Upper lobe of right lung (tissue), 1 donor: ENCODE results near the gene CSMD2. TPM values are rescaled to one million over a fixed set of nuclear protein-coding genes. Genes with fewer than 3 reads are reported as not detected.

Experiments used
- ATAC-seq: fragments of 200-7000 bp; cut with Tn5 transposase; one replicate; pipeline ENCODE4 v1.9.1; 2020; ENCODE audit warnings: mild to moderate bottlenecking, moderate library complexity
- DNase-seq: peaks from one replicate; pipeline ENCODE4 v3.0.0-alpha.2; 2020
- H3K27ac ChIP-seq: fragments of 200-600 bp; one replicate; pipeline ENCODE4 v1.8.0; 2022
- H3K27me3 ChIP-seq: fragments of 200-600 bp; one replicate; pipeline ENCODE4 v1.8.0; 2022; ENCODE audit warnings: mild to moderate bottlenecking
- H3K36me3 ChIP-seq: fragments of 200-600 bp; one replicate; pipeline ENCODE4 v1.8.0; 2022
- H3K4me1 ChIP-seq: fragments of 200-600 bp; one replicate; pipeline ENCODE4 v1.8.0; 2022
- H3K4me3 ChIP-seq: fragments of 200-600 bp; one replicate; pipeline ENCODE4 v1.8.0; 2022; ENCODE audit warnings: mild to moderate bottlenecking
- H3K9me3 ChIP-seq: fragments of 200-600 bp; one replicate; pipeline ENCODE4 v1.8.0; 2022
- CTCF ChIP-seq: fragments of 200-600 bp; IDR thresholded peaks from one replicate; pipeline ENCODE4 v1.8.0; 2022; ENCODE audit warnings: antibody characterized with exemption
- intact Hi-C: fragments of 100-400 bp; cut with DNase I; formaldehyde crosslinking; loops from one replicate; pipeline ENCODE4 v1.11.0; 2022
- total RNA-seq: library from RNA; stranded (reverse); fragmentation: NEBNext Ultra II Directional; extraction: Animal tissue kit (Norgen Biotek cat#: 25700); gene quantifications from one replicate; pipeline ENCODE4 v1.2.1, GENCODE V29; 2021
- donor health status: DM: no; HTN: yes; CAD: no; lungs with severe emphysema.

Gene CSMD2
- total RNA-seq, 1 donor from 2014 or later, result 0.67 TPM

- no peak for TF ChIP-seq CTCF
- no peaks in the 10 kb centered on the region for H3K36me3 ChIP-seq
- H3K9me3 ChIP-seq, result no peaks in the 10 kb centered on the region
- ATAC-seq, result no peak
- intact Hi-C loops, result no loop called here
- H3K27me3 ChIP-seq, result peaks cover 9% of the 10 kb centered on the region
- H3K4me3 ChIP-seq, result no peak overlapping the region
- no peaks in the 10 kb centered on the region for H3K4me1 ChIP-seq
- H3K27ac ChIP-seq, result no peak overlapping the region
- no peak for DNase-seq
These were observed 292.8 kb downstream of the CSMD2 start for GRCh38 chr1:33872275-33872674.

- Histone ChIP-seq H3K4me1 (no peaks in the 10 kb centered on the region), H3K9me3 (no peaks in the 10 kb centered on the region), H3K36me3 (no peaks in the 10 kb centered on the region), H3K27ac (no peak overlapping the region), H3K27me3 (peaks cover 15% of the 10 kb centered on the region), H3K4me3 (no peak overlapping the region)
- TF ChIP-seq CTCF, result no peak
- intact Hi-C loops, result no loop called here
- ATAC-seq (no peak), DNase-seq (no peak)
These were observed 297.3 kb downstream of the CSMD2 start for GRCh38 chr1:33867684-33868083.

GRCh38 chr1:33866281-33866680 is 298.7 kb downstream of the CSMD2 start:
- Histone ChIP-seq H3K4me1 (no peaks in the 10 kb centered on the region), H3K27ac (no peak overlapping the region), H3K9me3 (no peaks in the 10 kb centered on the region), H3K27me3 (peaks cover 15% of the 10 kb centered on the region), H3K36me3 (no peaks in the 10 kb centered on the region), H3K4me3 (no peak overlapping the region)
- DNase-seq (no peak), ATAC-seq (no peak)
- intact Hi-C loops, result no loop called here
- no peak for TF ChIP-seq CTCF

- DNase-seq, result no peak
- Histone ChIP-seq H3K4me3 (no peak overlapping the region), H3K27ac (no peak overlapping the region), H3K4me1 (no peaks in the 10 kb centered on the region), H3K36me3 (no peaks in the 10 kb centered on the region), H3K9me3 (no peaks in the 10 kb centered on the region), H3K27me3 (peaks cover 15% of the 10 kb centered on the region)
- no peak for TF ChIP-seq CTCF
- peak; percentile 71 for ATAC-seq
- intact Hi-C loops, result no loop called here
These were observed 300.3 kb downstream of the CSMD2 start for GRCh38 chr1:33864460-33865389.

GRCh38 chr1:33863779-33864178 is 301.3 kb downstream of the CSMD2 start, which contains the start of gene HMGB4:
Gene HMGB4 (plus strand): TSS chr1:33864079. CDS start chr1:33864192, 113 bp downstream.
- no peak for TF ChIP-seq CTCF

More at GRCh38 chr1:33863779-33864178, 301.3 kb downstream of the CSMD2 start, which contains the start of gene HMGB4:
- Histone ChIP-seq H3K4me1 (no peaks in the 10 kb centered on the region), H3K27ac (no peak within 1 kb of the TSS), H3K4me3 (no peak within 1 kb of the TSS), H3K9me3 (no peaks in the 10 kb centered on the region), H3K27me3 (peaks cover 11% of the 10 kb centered on the region), H3K36me3 (no peaks in the 10 kb centered on the region)
- ATAC-seq (no peak), DNase-seq (no peak)
- intact Hi-C loops, result no loop called here
